Nucleus accumbens (tissue), 56 donors: ENCODE data around the gene ANO1.
"Not testable (repeated sequence)": the region's sequence is repeated elsewhere in the genome, so short reads cannot be mapped to it uniquely, and the experiment has no call there.

Experiments
- DNase-seq, 56 donors: peaks; one replicate each; lab custom pipeline; 2025; lab: John Stamatoyannopoulos, UW

ANO1 gene

DNA sequence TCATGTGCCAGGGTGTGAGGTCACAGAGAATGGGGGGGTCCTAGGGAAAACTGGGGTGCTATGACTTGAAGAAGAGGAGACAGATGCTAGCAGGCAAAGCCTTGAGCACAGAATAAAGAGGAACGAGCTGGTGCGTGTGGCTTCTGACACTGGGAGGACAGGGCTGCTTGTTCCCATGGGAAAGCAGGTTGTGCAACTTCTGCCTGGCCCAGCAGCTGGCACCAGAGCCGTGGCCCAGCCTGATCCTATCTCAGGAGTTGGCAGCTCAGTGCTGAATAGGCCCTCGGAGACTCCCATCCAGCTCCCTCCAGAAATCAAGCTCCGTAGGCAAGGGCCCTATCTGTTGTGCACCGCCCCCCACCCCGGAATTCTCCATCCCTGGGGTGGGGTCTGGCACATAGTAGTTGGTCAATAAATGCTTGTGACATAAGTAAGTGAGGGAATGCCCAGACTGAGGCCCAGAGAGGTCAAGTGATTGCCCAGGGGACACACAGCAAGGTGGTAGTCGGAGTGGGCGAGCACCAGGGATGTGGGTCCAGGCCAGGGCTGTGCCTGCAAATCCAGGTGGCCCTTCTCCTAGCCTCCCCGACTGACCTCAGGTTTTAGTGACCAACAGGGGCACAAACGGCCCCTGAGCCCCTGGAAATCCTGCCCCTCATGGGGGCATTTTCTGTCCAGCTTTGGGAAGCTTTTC lies 105.5 kb downstream of the ANO1 start:
- DNase-seq: no peak

DNA sequence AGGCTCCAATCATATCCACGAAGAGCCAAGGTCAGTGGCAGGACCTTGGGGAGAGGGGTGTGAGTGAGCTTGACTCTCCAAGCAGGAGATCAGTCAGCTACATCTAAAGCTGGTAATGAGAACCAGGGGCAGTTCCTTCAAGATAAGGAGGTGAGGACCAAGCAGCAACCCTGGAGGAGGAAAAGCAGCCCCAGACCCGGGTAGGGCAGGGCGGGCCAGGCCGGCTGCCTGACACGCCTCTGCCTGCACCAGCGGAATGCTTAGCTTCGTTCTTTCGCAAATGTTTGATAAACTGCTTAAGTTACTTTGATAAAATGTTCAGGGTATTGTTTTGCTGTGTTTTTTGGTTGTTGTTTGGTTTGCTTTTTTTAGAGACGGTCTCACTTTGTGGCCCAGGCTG lies 106.3 kb downstream of the ANO1 start:
- no peak for DNase-seq

DNA sequence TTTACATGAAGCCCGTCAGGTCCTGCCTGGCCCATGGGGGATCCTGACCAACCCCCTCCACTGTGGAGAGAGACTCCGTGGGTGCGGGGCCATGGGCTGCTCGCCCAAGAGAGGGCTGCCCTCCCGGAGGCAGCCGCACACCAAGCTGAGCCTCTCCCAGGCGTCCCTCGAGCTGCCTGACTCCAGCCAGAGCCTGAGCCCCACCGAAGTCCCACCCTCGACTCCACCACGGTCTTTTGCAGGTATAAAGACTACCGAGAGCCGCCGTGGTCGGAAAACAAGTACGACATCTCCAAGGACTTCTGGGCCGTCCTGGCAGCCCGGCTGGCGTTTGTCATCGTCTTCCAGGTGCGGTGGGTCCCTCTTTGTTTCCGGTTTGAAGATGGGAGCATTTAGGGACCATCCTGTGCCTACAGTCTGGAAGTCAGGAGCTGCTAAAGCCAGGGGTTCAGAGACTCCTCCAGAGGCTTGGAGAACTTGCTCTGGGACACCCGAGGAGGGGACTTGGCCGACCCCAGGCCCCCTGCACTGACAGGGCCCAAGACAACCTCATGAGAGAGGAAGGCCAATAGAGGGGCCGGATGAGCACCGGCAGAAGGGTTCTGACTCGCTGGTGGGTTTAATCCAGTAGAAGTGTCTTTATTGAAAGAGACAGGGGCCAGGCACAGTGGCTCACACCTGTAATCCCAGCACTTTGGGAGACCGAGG lies 107.4 kb downstream of the ANO1 start:
- DNase-seq: no peak

DNA sequence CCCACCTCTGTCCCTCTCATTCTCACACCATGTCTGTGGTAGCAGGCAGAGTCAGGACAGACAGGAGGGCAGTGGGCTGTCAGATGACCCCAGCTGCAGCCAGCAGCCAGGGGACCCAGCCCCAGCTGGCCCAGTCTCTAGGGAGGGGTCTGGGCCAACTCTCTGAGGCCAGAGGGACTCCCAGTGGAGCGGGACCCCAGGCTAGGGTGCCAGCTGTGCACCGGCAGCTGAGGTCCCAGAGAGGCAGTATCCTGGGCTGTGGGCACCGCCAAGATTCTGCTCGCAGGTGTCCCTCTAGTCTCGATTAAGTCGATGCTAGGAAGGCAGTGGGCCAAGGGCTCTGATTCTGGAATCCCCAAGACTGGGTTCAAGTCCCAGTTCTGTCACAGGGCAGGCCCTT lies 108.3 kb downstream of the ANO1 start:
- no peak for DNase-seq

DNA sequence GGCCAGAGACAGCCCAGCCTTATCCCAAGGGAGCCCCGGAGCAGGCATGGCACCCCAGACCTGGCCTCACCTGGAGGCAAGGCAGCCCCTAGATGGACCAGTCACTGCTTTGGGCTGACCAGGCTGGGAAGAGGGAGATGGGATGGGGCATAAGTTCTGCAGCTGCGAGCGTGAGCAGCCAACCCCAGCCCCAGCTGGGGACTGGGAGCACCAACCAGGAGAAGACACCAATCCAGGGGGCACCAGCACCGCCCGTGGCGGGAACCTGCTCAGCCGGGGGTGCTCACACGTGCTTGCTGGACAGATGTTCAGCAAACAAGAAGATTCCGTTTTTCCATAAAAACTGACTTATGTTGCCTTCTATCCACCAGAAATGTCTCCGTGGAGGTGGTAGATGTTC lies 108.8 kb downstream of the ANO1 start:
- no peak for DNase-seq

DNA sequence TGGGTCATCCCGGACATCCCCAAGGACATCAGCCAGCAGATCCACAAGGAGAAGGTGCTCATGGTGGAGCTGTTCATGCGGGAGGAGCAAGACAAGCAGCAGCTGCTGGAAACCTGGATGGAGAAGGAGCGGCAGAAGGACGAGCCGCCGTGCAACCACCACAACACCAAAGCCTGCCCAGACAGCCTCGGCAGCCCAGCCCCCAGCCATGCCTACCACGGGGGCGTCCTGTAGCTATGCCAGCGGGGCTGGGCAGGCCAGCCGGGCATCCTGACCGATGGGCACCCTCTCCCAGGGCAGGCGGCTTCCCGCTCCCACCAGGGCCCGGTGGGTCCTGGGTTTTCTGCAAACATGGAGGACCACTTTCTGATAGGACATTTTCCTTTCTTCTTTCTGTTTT lies 109.7 kb downstream of the ANO1 start:
- no peak for DNase-seq

DNA sequence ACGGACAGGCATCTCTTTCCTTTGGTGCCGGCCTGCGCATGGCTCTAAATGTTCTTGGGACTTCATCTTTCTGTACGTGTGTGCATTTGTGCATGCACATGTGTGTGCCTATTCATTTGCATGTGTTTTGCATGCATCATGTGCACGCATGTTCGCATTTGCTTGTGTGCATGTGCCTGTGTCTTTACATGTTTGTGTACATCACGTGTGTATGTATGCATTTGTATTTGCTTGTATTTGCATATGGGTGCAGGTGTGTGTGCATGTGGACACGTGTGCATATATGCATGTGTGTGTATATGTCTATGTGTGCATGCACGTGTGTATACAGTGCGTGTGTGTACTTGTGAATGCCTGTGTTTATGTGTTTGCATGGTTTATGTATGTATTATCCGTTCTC lies 111.5 kb downstream of the ANO1 start:
- no peak for DNase-seq

DNA sequence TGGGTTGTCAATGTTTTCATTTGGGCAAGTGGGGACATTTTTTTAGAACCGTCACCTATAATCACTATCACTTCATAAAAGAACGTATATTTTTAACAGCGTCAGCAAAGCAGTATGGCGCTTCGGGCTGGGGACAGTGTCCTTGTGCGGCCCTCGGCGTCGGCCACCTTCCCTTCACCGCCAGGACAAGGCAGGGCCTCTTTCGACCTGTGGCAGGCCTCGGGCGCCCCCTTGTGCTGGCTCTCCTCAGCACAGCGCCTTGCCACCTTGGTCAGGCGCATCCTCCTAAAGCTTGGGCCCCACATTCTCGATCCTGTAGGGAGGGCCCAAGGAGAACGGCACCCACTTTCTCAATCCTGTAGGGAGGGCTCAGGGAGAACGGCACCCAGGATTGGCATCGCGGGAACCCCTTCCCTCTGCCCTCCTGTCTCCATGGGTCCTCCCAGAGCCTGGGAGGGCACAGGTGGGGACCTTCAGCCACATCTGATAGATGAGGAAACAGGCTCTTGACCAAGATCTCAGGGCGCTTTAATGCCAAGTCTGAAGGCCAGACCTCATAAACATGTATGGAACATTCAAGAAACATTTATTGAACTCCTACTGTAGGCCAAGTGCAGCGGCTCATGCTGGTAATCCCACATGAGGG lies 113.5 kb downstream of the ANO1 start:
- peak in 23 of 56 donors; percentile 2 to 62 (median 18) for DNase-seq

DNA sequence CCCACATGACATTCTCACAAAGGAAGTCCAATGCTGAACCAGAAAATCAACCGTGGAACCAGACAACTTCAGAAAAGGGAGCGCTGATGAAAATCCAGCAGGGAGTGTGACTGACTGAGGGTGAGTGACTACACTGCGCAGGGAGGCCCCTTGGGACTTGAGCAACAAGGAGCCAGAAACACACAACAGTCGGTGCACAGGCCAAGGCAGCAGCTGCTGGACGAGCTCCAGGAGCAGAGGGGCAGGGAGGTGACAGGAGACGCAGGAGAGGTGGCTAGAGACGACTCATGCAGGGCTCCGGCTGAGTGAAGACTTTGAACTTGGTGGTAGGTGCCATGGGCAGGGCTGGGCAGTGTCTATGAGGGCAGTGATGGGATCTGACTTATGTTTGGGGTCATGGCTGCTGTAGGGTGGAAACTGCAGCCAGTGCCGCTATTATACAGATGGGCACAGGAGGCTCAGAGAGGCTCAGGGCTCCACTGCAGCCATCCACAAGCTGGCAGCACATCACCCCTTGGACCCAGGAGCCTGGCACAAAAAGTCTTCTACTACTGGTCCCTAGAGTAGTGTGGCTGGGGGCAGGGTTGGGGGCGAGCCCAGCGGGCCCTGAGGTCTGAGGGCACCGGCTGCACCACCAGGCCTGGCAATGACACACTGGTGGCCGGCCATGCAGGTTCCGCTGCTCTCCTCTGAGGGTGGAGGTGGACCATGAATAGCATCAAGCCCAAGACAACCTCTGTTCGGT lies 114.7 kb downstream of the ANO1 start:
- DNase-seq: no peak

DNA sequence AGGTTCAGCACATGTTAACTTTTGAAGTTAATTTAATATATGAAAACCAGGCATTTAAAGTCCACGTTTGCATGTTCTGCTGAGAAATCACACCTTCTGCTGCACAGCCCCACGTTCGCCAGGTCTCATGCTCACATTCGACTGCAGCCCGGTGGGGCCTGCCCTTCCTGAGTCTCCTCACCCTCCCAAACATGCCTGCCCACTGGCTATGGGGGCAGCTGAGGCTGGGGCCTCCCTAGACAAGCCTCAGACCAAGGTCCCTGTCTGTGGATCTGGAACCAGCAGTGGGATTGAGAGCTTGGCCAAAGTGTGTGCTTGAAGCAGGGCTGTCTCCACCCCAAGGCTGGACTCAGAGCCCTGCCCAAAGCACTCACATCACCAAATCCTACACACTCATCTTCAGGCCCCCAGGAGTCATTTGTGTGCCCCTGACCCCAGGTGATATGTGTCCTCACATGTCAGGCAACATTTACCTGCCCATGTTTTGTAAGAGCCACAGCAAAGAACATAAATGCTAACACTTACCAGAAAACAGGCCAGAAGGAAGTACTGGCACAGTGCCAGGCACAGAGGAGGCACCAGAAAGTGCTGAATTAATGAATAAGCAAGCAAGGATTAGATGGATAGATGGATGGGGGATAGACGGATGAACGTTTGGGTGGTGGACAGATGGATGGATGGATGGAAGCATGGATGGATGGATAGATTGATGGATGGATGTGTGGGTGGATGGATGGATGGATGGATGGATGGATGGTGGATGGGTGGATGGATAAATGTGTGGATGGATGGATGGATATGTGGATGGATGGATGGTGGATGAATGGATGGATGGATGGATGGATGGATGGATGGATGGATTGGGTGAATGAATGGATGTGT lies 115.5 kb downstream of the ANO1 start:
- no peak for DNase-seq

DNA sequence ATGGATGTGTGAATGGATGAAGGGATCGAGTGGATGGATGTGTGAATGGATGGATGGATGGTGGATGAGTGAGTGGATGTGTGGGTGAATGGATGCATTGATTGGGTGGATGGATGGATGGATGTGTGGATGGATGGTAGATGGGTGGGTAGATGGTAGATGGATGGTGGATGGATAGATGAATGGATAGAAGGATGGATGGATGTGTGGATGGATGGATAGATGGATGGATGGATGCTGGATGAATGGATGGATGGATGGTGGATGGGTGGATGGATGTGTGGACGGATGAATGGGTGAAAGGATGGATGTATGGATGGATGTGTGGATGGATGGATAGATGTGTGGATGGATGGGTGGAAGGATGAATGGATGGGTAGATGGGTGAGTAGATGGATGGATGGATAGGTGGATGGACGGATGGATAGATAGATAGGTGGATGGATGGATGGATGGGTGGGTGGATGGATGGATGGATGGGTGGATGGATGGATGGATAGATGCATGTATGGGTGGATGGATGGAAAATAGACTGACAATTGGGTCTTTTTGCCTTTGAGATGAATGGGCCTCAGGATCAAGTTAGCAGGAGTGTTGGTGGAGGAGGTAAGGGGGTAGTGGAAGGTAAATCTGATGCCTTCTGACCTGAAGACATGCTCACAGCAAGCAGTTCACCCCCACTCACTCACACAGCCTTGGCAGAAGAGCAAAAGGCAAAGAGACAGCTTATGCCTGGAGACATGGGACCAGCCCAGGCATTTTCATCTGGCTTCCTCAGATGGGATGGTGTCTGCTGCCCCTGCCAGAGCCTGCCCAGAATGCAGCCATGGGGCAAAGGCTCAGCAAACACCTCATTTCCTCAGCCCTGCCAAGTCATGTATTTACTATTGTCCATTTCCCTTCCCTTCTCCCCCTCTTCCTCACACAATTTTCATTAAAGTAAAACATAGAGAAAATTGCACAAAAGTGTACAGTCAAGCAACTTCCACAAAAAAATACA lies 117.0 kb downstream of the ANO1 start:
- DNase-seq: no peak

DNA sequence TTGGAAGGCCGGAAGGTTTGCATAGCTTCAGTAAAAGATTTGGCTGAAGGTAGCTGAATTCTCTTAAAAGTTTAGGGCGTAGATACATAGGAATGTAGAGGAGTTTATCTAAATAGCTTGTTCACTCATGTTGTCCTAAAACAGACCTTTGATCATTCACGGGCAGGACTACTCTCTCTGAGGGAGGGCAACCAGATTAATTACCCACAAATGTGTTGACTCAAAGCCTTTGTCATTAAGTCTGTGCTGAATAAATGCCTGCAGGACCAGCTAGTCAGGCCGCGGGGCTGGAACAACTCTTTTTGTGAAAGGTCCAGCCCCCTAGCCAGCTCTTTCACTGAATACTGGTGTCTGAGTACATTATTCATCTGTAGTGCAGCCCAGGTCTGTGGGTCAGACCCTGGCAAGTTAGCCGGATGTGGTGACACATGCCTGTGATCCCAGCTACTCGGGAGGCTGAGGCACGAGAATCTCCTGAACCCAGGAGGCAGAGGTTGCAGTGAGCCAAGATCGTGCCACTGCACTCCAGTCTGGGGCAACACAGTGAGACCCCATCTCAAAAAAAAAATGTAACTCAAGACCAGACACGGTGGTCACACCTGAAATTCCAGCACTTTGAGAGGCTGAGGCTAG lies 122.2 kb downstream of the ANO1 start:
- no peak for DNase-seq

DNA sequence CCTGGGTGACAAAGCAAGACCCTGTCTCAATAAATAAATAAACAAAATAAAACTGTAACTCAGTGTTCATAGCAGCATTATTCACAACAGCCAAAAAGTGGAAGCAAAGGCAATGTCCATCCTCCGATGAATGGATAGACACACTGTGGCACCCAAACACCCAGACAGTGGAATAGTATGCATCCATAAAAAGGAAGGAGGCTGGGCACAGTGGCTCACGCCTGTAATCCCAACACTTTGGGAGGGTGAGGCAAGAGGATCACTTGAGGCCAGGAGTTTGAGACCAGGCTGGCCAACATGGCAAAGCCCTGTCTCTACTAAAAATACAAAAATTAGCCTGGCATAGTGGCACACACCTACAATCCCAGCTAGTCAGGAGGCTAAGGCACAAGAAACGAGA lies 122.9 kb downstream of the ANO1 start:
- not testable (repeated sequence) for DNase-seq

DNA sequence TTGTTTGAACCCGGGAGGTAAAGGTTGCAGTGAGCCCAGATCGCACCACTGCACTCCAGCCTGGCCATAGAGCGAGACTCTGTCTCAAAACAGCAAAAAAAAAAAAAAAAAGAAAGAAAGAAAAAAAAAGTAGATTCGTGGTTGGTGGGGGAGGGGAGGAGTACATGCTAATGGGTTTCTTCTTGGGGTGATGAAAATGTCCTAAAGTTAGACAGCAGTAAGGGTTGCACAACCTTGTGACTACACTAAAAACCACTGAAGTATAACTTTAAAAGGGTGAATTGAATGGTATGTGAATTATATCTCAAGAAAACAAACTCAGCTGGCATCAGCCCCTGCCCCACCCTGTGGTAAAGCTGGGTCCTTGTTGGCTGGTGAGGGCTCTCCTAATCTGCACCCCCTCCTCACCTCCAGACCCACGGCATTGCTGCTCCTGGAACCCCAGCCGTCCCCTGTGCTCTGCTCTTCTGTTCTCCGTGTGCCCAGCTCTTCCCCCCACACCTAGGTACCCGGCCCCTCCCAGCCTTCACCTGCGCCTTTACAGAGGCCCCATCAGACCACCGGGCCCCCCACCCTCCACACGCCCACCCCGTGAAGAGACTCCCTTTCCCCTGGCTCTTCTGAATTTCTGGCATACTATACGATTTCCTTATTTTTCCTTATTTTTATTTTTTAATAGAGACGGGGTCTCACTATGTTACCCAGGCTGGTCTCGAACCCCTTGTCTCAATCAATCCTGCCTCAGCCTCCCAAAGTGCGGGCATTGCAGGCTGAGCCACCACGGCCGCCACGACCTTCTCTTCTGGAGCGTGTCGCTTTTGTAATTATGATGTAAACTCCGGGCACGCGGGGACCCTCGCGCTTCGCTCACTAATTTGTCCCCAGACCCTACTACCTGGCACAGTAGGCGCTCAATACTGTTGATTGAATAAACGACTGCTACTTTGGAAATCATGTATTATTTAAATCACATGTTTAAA lies 124.1 kb downstream of the ANO1 start:
- peak in 1 of 56 donors; percentile 44 for DNase-seq

DNA sequence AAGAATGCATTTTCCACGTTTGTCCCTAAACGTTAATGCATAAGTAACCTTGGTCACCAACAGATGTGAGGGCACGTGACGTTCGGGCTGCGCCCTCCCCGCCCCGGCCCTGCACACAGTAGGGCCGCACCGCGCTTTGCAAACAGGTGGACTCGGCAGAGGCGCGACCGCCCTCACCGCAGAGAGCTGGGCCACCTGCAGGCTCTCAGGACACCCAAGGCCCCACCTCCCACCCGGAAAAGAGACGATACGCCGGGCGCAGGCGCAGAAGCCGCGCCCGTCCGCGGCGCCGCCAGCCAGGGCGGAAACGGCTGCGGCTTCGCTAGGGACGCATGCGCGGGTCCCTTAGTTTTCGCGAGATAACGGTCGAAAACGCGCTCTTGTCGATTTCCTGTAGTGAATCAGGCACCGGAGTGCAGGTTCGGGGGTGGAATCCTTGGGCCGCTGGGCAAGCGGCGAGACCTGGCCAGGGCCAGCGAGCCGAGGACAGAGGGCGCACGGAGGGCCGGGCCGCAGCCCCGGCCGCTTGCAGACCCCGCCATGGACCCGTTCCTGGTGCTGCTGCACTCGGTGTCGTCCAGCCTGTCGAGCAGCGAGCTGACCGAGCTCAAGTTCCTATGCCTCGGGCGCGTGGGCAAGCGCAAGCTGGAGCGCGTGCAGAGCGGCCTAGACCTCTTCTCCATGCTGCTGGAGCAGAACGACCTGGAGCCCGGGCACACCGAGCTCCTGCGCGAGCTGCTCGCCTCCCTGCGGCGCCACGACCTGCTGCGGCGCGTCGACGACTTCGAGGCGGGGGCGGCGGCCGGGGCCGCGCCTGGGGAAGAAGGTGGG lies 125.0 kb downstream of the ANO1 start, which contains the start of gene FADD:
FADD (plus strand) TSS at position 377 of the 831 bp plus-strand sequence; CDS start at position 541, 164 bp downstream.
- DNase-seq: peak in 54 of 56 donors; percentile 20 to 92 (median 80)
